DMS53 treated with DMSO at 0.1 percent for 48 hours (cell line): ENCODE data around the gene FADS2.

Source experiments
- DNase-seq: peaks from one replicate; lab custom pipeline; 2025; ENCODE audit not compliant: unreplicated experiment; lab: John Stamatoyannopoulos, UW

FADS2 gene

DNA sequence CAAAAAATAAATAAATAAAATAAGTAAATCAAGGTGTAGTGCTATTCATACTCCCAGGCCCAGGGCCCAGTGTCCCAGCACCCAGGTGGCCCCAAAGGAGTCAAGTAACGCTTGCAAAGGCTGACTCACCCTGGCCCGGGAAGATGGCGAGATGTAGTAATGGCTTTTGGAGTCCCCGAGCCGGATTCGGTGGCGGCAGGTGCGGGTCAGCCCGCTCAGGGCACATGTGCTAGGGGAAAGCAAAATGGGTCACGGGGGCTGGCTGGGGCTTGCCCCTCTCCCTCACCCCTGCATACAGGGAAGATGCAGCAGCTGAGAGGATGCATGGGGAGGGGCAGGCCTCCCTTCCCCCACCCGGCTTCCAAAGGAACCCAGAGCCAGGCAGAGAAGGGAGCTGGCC is 74.2 kb downstream of the FADS2 start:
- DNase-seq: no peak

DNA sequence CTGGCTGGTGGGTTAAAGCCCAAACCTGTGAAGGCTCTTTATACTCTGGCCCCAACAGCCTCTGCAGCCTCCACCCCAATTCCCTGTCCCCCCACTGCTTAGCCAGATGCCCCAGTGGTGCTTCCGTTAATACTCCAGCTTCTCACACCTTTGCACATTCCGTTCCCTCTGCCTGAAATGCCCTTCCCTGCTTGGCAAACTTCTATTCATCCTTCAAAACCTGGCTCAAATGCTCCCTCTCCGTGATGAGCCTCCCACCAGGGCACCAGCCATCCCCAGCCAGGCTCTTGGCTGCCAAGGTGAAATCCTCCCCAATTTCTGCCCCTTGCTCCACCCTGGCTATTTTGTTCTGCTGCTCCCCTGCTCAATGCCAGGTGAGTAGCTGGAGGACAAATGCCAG is 75.7 kb downstream of the FADS2 start:
- DNase-seq: no peak

DNA sequence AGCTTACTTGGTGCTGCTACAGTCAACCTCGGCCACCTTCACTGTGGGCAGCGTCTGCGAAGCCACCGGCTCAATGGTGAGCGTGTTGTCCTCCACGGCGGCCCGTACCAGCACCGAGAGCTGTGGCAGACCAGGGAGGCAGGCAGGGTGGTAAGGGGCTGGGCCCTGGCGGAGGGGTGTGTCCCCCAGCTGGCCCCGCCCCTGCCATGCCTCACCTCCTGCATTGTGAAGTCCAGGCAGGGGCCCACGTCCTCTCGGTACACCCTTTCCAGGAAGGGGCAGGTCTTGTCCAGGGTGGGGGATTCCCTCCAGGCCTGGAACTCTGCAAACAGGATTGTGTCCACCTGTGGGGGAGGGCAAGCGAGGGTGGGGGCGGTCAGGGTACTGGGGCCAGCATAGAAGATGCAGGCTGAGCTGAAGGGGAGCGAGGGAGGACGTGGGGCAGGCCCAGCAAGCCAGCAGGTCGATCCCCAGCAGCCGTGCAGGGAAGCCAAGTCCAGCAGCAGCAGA is 76.5 kb downstream of the FADS2 start:
- no peak for DNase-seq

DNA sequence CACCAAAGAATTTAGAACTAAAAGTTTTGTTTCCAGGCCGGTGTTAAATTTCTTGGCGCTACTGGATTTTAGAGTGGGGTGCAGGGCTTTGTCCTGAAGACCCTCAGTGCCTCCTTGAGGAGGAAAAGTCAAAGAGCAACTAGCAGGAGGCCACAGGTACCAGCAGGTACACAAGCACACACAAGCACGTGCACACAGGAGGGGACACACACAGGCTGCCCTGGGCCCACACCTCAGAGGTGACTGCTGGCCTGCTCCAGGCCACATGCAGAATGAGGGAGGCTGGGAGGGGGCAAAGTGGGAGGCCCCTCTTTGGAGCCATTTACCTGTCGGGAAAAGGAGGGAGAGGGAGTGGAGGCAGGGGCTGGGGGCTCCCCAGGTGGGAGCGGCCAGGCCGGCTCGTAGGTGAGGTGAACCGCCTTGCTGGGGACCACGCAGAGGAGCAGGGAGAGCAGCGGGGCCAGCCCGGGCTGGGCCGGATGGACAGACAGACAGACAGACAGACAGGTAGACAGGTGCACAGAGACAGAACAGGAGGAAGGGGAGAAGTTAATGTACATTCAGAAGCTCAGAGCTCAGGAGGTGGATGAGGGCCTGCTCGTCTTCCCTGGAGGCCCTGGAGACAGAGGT is 77.1 kb downstream of the FADS2 start:
- no peak for DNase-seq

DNA sequence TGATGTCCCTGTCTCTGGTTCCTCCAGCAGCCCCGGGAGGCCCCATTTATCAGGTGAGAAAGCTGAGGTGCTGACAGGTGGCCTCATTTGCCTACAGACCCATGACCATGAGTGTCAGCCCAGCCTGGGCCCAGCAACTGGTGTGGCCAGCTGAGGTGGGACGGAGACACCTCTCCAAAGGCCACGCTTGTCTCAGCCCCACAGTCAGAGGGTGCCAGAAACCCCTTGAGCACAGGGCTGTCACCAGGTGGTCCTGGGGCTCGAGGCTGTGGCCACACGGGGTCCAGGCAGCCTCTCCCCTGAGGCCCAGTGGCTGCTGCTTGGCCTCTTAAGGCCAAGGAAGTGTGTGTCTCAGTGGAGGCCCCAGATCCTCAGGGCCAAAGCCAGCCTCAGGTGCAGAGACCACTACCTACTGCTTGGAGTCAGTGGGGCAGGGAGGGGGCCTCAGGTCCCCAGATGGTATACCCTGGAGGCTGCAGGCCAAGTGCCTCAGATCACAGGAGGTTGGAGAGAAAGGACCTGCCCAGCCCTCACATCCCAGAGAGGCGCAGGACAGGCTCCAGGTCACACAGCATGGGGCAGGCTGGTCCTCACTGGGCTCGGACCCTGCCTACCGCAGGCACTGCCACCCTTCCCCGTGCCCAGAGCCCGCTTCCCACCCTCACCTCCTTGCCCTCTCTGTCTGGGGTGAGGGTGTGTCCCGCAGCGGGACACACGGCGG is 77.9 kb downstream of the FADS2 start:
- no peak for DNase-seq

DNA sequence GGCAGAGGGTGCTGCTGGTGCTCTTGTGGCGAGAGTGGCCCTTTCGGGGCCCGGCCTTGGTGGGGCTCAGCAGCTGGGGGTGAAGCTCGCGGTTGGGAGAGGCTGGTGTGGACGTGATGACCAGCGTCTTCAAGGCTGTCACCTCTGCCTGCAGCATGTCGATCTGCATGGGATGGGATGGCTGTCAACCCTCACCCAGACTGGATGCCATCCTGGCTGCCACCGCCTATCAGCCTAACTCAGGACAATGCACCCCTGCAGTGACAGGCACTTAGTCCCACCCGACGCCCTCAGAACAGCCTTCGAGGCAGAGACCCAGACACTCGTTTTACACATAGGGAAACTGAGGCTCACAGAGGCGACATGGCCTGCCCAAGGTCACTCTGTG is 78.4 kb downstream of the FADS2 start:
- DNase-seq: no peak

DNA sequence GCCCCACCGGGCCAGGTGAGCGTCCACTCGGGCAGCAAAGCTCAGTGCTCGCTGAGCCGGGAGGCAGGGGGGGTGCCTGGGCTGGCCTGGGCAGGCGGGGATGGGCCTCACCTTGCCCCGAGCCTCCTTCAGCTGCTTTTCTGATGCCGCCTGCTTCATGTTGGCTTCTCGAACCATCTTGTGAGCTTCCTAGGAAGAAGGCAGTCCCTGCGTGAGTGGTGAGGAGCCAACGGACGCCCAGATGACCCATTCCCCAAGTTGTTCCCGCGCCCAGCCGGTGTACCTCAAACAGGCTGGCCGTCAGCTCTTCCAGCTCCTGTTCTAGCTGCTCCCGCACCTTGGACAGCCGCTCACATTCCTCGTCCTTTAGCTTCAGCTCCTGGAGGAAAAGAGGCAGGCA is 79.2 kb downstream of the FADS2 start:
- DNase-seq: no peak

DNA sequence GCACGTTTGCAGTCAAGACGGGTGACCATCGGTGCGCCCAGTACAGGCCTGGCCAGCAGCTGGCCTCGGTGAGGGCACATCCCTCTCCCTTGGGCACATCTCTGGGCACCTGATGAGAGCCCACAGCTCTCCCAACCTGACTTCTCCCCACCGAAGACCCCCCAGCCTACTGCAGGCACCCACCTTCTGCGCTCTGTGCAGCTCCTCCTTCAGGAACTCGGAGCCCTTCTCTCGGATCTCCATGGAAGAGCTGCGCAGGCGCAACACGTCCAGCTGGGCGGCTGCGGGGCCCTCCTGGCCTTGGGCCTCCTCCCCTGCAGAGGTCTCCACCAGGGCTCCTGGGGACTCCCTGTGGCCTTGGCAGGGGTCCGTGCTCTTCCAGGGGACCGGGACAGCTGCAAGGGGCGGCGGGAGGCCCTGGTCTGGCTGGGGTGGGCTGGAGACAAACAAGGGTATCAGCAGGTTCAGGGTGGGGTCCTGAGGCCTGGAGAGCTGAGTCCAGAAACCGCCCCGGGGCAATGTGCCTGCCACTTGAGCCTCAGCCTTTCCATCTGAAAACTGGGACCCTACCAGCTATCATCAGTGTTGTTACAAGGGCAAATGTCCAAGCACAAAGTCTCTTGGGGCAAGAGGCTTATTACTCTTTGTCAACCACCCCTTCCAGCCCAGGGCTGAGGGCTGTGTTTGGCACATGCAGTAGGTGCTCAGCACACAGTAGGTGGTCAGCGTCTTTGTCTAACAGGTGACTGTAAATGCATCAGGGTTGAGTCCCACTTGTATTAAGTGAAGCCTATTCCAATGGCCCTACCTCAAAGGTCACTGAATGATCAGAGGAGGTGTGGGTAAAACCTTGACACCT is 80.0 kb downstream of the FADS2 start:
- DNase-seq: no peak

DNA sequence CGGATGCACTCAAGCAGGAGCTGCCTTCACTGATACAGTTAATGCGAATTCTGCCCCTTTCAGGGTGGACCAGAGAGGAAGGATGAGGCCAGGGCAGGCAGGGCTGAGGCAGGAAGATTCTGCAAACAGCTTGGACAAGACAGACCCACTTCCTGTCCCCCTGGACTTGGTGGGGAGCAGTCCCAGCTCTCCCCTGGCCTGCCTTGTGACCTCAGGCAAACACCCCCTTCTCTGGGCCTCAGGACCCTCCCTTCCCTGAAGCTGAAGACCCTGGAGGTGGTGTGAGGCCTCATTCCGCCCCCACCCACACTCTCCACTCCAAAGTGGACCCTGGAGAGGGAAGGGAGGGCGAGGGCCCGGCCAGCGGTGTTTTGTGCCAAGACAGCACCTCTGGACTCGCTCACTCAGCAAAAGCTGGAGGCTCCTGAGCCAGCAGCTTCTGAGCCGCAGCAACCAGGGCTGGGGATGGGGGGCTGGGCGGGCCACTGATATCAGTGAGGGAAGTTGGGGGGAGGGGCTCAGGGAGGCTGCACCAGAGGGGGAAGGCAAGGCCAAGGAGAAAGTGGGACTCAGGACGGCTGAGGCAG is 80.7 kb downstream of the FADS2 start:
- no peak for DNase-seq

DNA sequence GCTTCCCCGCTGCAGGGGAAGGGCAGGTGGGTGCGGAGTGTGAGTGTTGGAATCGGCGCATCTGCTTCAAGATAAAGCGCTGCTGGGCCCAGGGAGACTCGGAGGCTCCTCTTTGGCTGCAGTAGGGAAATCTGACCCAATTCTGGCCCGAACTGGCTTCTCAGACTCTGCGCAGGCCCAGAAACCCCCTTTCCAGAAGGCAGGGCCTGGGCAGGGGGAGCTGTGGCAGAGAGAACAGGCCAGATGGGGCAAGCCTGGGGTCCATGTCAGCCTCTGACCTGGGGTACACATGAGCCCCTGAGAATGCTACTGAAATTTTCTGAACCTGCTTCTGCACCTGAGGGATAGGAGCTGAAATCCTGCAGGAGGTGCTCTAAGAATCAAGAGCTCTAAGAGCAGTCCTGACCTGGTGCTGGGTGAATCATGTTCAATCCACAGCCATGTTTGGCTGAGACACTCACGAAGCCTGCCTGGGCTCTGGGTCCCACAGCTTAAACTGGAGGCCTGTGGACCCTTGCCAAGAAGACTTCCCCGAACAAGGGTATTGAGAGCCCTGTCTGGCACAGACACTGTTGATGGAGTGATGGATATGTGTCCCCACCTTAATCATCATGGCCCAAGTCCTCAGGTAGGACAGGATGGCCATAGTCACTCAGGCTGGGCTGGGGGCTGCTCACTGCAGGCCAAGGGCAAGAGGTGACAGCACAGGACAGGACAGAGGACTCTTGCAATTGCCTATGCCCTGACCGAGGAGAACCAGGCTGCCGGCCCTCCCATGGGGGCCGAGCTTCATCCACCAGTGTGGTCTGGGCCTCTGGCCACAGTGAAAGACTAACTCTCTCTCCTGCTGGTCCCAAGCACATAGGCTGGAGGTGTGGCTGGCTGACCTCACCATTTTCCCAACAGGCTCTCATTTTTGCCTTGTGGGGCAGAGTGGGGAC is 82.4 kb downstream of the FADS2 start:
- no peak for DNase-seq

DNA sequence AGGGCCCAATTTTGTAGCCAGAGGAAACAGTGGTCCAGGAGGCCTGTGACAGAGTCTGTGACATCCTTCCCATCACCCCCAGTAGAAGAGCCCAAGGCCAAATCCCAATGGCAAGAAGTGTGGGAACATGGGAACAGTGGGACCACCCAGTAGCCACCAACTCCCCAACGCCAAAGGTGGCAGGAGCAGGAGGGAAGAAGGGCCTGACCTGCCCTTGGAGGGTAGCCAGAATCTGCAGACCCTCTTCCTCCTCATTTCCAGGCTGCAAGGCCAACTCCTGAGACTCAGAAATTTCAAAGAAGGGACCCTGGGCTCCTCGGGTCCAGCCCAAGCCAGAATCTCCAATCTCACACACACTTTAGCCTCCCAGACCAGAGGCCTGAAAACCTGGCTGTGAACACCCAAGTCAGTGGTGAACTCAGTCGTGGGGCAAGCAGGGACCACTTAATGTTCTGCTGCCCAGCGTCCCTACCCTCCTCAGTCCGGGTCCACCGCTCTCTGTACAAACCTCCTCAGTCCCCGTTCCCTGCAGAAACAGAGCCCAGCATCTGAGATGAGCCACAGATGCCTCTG is 83.1 kb downstream of the FADS2 start:
- no peak for DNase-seq

DNA sequence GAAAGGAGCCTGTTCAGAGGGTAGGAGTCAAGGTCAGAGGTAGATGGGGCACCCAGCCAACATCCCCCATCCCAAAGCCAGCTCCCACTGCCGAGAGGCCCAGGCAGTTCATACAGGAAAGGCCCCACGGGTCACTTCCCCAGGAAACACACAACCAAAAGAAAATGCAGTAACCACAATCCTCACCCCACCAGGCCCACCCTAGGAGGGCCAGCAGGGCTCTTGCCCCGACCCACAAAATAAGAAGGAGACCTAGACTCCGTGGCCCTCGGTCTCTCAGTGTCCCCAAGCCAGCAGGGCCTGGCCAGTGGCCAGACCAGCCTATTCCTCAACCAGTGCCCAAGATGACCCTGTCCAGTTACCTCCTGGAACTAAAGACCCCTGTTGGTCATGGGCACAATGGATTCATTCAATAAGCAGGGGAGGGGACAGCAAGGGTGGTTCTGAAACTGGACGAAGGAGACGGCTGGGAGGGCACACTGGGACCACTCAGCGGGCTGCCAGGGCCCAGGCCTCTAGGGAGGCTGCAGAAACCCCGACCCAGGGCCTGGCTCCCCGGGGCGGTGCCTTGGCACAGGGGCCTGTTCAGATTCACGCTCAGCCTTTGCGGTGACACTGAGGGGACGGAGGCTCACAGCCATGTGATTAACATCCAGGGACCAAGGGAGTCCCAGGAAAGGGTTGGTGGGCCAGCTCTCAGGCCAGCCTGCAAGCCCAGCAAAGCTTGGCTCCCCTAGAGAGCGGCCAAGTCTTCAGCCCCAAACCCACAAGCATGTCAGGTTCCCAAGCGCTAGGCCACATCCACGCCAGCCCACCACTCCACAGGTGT is 83.8 kb downstream of the FADS2 start:
- no peak for DNase-seq

DNA sequence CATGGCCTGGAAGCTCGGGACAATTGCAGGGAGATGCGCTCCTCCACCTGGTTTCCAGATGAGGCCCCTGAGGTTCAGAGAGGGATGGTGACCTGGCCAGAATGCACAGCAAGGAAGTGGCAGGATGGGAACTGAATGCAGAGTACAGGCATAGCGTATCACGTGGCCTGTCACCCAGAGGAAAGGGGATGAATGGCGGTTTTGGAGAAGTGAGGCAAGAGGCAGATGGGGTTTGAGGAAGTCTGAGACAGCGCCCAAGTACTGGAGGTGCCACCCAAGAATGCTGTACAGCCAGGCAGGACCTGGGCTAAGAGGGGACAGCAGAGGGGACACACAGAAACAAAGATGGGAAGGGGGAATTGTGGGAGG is 84.4 kb downstream of the FADS2 start:
- DNase-seq: no peak

DNA sequence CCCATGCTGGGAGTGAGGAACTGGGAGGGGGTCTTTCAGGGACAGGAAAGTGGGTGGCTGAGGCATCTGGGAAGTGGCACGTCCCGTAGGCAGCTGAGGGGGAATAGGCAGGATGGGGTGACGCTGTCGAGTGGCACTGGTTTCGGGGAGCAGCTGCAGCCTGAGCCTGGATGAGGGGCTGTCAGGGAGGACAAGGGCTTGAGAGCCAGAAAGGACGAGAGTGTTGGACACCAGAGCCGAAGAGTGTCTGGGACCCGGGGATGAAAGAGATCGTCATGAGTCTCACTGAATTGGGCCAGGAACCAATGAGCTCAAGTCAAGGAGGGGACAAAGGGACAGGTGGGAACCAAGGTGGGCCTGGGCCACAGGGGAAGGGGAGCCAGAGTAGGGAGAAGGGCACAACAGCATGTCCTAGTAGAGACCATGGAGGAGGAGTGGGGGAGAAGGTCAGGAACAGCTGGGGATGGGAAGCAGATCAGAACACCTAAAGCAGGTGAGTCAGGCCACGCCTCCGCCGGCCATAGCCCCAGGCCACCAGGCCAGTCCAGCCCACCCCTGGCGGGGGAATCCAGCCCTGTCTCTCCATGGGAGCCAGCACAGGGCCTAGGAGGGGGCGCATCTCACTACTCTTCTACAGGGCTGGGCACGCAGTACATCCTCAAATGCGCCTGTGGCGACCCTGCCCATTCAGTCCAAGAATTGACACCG is 85.0 kb downstream of the FADS2 start:
- DNase-seq: no peak

DNA sequence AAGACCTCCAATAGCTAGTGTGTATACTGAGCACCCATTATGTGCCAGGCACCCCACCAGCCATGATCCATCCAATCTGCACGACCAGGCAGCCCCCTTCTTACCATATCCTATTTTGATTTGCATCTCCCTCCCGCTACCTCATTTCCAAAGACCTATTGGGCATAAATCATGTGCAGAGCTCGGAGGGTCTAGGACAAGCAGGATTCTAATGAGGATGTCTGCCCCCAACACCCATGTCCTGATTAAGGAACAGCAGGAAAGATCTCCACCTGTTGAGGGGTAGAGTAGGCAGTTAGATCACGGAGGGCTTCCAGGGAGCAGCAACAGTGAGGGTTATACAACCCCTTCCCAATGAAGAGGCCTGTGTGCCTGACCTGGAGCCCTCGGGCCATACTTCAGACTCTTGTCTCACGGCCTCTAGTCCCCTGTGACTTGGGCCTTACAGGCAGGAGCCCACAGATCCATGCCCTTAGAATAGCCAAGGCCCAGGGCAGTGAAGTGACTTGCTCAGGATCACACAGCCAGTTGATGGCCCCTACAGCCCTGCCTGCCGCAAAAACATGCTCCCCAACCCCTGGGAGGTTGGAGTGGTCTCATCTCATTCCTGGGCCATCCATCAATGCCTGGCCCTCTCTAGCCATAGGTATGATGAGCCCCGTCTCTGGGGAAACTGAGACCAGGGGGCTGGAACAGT is 85.7 kb downstream of the FADS2 start:
- no peak for DNase-seq

DNA sequence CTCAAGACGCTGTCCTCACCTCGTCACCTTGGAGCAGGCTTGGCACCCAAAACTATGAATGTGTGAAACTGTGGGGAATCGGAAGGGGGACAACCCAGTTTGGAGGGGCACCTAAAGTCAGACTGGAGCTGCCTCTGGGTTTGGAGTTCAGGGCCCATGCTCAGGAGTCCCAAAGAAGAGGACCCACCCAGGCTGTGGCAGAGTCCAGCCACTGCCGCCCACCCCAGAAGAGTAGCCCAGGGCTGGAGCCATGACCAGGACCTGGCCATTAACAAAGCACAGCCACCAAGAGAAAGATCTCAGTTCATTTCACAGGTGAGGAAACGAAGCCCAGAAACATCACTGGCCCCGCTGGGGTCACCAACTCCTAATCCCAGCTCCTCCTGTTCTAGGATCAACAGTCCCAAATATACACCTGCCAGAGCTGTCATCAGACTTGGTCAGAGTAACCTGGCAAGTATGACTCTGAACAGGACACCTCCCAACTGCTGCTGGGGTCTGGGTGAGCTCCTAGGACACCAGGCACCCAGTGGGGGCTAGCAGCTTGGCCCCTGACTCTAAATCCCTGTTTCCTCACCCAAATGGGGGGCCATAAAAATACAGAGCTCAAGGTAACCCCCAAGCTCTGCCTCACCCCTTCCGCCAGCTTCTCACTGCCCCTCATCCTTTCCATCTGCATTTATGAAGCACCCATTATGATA is 86.5 kb downstream of the FADS2 start:
- no peak for DNase-seq

DNA sequence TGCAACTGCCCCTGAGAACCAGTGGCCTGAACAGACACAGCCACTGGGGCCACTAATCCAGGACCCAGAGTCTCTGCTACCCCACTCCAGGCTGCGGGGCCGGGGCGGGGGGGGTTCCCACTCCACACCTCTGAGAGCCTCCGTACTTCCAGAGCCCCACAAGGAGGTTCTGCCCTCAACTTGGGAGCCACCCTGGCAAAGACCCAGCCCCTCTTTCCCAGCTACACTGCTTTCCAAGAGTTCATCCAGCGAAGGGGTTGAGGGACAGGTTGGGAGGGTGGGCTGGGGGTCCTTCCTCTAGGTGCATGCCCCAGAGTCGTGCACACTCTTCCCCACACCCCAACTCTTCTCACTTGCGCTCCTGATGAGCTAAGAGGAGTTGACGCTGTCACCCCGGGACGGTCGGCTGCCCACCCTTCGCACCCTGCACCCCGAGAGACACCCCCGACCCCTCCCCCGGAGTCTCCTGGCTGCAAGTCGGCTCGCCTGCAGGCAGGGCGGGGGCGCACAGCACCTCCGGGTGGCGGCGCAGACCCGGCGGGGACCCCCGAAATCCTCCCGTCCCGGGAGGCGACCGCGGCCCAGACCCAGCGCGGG is 88.7 kb downstream of the FADS2 start:
- no peak for DNase-seq
